Measurements from ENCODE around the gene NUDT22. TPM values are rescaled to one million over a fixed set of nuclear protein-coding genes. Genes with fewer than 3 reads are reported as not detected.
A peak's percentile ranks its signal among the peaks of the same experiment; 100 is the strongest.

Gene NUDT22
- total and polyA plus RNA-seq, 8 donors, result 35.1 to 363 (median 112) TPM

- H3K27ac ChIP-seq, result peak overlapping the region in 3 of 5 donors; percentile 26 to 95 (median 94)
- DNase-seq, result no peak
- 68 to 83% (median 79%) methylated on average over 9 to 15 of the region's 15 CpGs for WGBS, 5 donors
- peak overlapping the region in 1 of 4 donors; percentile 9 for H3K4me3 ChIP-seq
- H3K4me1 ChIP-seq, result peaks cover 53 to 88% (median 83%) of the 10 kb centered on the region in 4 donors
- H3K9me3 ChIP-seq, result no peaks in the 10 kb centered on the region
- H3K27me3 ChIP-seq, result no peaks in the 10 kb centered on the region
- peaks cover 0 to 9% (median 4%) of the 10 kb centered on the region in 4 donors for H3K36me3 ChIP-seq
- intact Hi-C loops (cut with DNase I; ENCODE audit: low total_unique reads), result no loop called here
- TF ChIP-seq POLR2AphosphoS5 (IDR thresholded peaks at IDR 0.05) (no peak), CTCF (IDR thresholded peaks at IDR 0.05) (no peak), EP300 (IDR thresholded peaks at IDR 0.05) (no peak), POLR2A (IDR thresholded peaks at IDR 0.05) (no peak)
These were observed 6.3 kb downstream of the NUDT22 start for GRCh38 chr11:64232182-64232966.

GRCh38 chr11:64232967-64233315, 6.9 kb downstream of the NUDT22 start:
- Histone ChIP-seq H3K4me1 (peaks cover 51 to 88% (median 83%) of the 10 kb centered on the region in 4 donors), H3K27me3 (no peaks in the 10 kb centered on the region), H3K4me3 (no peak overlapping the region), H3K9me3 (no peaks in the 10 kb centered on the region), H3K27ac (peak overlapping the region in 2 of 5 donors; percentile 26 to 94), H3K36me3 (peaks cover 5 to 15% (median 9%) of the 10 kb centered on the region in 4 donors)
- intact Hi-C loops (cut with DNase I; ENCODE audit: low total_unique reads), result no loop called here
- TF ChIP-seq EP300 (IDR thresholded peaks at IDR 0.05), result no peak
- no peak for TF ChIP-seq CTCF (IDR thresholded peaks at IDR 0.05)
- TF ChIP-seq POLR2A (IDR thresholded peaks at IDR 0.05), result no peak
- no peak for TF ChIP-seq POLR2AphosphoS5 (IDR thresholded peaks at IDR 0.05)
- no peak for DNase-seq
- 75 to 86% (median 85%) methylated on average over 8 of the region's 8 CpGs for WGBS, 5 donors

GRCh38 chr11:64233913-64234586, 8.0 kb downstream of the NUDT22 start, which contains the start of gene VEGFB:
Gene VEGFB, plus strand, starts transcription at chr11:64234584. Its CDS starts 250 bp downstream, at chr11:64234834.
- peak in 1 of 4 donors; percentile 8 for TF ChIP-seq POLR2A (IDR thresholded peaks at IDR 0.05)
- TF ChIP-seq EP300 (IDR thresholded peaks at IDR 0.05), result no peak
- peak in 2 of 3 donors; percentile 48 to 64 for TF ChIP-seq POLR2AphosphoS5 (IDR thresholded peaks at IDR 0.05)
- peak within 1 kb of the TSS; percentile 83 to 92 (median 91) for H3K27ac ChIP-seq
- WGBS, 5 donors, result 0 to 12% (median 3%) methylated on average over 2 to 55 of the region's 62 CpGs
- peaks cover 15 to 26% (median 20%) of the 10 kb centered on the region in 4 donors for H3K36me3 ChIP-seq
- intact Hi-C loops (cut with DNase I; ENCODE audit: low total_unique reads), result no loop called here
- DNase-seq, result peak; percentile 81 to 90
- no peaks in the 10 kb centered on the region for H3K9me3 ChIP-seq
- peaks cover 59 to 88% (median 85%) of the 10 kb centered on the region in 4 donors for H3K4me1 ChIP-seq
- H3K27me3 ChIP-seq, result no peaks in the 10 kb centered on the region
- peak within 1 kb of the TSS; percentile 75 to 88 (median 83) for H3K4me3 ChIP-seq

- H3K27me3 ChIP-seq, result no peaks in the 10 kb centered on the region
- H3K4me1 ChIP-seq, result peaks cover 58 to 88% (median 85%) of the 10 kb centered on the region in 4 donors
- intact Hi-C loops (cut with DNase I; ENCODE audit: low total_unique reads), result no loop called here
- 1 to 17% (median 2%) methylated on average over 1 to 80 of the region's 80 CpGs for WGBS, 5 donors
- H3K4me3 ChIP-seq, result peak overlapping the region; percentile 75 to 88 (median 83)
- H3K9me3 ChIP-seq, result no peaks in the 10 kb centered on the region
- peaks cover 16 to 30% (median 21%) of the 10 kb centered on the region in 4 donors for H3K36me3 ChIP-seq
- peak; percentile 60 to 86 for DNase-seq
- peak overlapping the region; percentile 83 to 92 (median 91) for H3K27ac ChIP-seq
- TF ChIP-seq POLR2AphosphoS5 (IDR thresholded peaks at IDR 0.05) (peak in 1 of 3 donors; percentile 41), CTCF (IDR thresholded peaks at IDR 0.05) (no peak)
These were observed 8.7 kb downstream of the NUDT22 start for GRCh38 chr11:64234647-64235379.

All from stomach (tissue), 9 donors.